HG03575 (cell line): ENCODE measurements around the gene EGR2.
A peak's percentile ranks its signal among the peaks of the same experiment; 100 is the strongest.
"Not testable (repeated sequence)": the region's sequence is repeated elsewhere in the genome, so short reads cannot be mapped to it uniquely, and the experiment has no call there.

ENCODE experiments used
- ATAC-seq: cut with Tn5 transposase; IDR thresholded peaks from one replicate; pipeline ENCODE4 v1.9.1; 2021; ENCODE audit not compliant: unreplicated experiment, insufficient number of reproducible peaks, low FRiP score; ENCODE audit errors: extremely low read depth

EGR2 gene

GRCh38 chr10:62803724-62804355 is 12.3 kb downstream of the EGR2 start:
- no peak for ATAC-seq

DNA sequence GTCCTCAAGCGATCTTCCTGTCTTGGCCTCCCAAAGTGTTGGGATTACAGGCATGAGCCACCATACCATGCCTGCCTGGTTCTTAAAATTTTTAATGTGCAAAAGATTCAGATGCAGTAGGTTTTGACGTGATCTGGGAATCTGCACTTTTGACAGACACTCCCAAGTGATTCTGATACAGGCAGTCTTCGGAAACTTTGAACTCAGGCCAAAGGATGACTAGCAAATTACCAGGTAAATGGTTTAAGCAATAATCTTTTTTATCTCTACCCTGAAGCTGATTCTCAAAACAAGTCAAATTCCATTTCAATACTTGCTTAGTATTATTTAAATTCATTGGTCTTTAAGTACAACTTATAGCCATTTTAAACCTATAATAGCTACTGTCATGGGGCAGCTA is 14.3 kb downstream of the EGR2 start:
- ATAC-seq, result no peak

GRCh38 chr10:62796896-62797295 is 19.3 kb downstream of the EGR2 start:
- no peak for ATAC-seq

DNA sequence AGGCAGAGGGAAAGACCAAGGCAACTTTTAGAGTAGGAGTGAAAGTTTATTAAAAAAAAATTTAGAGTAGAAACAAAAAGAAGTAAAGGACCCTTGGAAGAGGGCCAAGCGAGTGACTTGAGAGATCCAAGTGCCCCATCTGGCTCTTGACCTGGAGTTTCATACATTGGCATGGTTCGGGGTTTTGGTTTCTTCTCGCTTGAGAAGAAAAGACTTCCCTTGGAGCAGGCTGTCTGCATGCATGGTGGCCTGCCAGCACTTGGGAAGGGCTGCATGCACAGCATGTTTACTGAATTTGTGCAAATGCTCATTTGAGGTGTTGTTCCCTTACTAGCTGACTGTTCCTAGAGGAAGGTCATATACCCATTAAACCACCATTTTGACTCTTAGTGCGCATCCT is 20.4 kb downstream of the EGR2 start:
- ATAC-seq, result no peak

- no peak for ATAC-seq
Measured at GRCh38 chr10:62795100-62795499, 21.1 kb downstream of the EGR2 start.

- no peak for ATAC-seq
Measured at GRCh38 chr10:62794306-62794705, 21.9 kb downstream of the EGR2 start.

GRCh38 chr10:62792261-62792660 is 23.9 kb downstream of the EGR2 start:
- no peak for ATAC-seq

DNA sequence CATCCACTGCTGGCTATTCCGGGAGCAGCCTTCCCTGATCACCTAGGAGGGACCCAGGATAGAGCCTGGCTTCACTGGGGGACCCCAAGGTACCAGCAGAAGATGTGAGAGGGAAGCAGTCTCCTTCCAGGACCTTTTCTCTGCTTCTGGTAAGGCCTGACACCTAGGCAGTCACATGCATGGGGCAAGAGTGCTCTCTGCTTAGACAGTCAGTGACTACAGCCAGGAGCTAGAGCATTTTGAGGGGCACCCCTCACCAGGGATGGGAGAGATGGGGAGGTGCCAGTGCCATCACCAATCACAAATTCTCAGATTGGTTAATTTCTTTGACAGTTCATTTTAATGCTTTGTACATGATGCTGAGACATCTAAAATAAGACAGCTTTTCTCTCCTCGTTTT is 25.6 kb downstream of the EGR2 start:
- ATAC-seq, result no peak

- ATAC-seq, result no peak
Measured at GRCh38 chr10:62790019-62790555, 26.1 kb downstream of the EGR2 start.

DNA sequence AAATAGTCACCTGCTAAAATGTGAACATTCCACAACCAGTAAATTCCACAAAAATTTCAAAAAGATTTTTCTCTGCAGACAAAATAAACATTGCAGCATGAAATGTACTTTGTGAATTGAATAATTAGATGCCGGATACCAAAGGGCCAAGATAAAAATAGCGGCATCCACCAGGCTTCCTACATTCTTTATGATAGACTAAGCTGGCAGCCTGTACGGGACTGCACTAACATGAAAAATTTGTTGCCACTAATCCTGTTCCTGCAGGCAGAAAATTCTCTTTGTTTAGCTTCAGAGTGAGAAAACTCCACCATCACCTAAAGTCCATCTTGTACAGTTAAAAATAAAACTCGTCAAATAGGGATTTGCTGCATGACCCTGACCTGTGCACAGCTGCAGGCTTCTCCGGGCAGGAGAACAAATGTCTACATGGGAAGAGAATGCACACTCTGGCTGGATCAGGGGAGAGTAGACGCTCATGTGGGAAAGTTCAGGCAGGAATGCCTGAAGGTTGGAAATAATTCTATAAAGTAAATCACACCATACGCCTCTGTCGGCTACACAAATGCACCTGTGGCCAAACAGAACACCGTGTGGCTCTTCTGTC is 27.2 kb downstream of the EGR2 start:
- no peak for ATAC-seq

GRCh38 chr10:62788285-62788684 is 27.9 kb downstream of the EGR2 start:
- not testable (repeated sequence) for ATAC-seq

- not testable (repeated sequence) for ATAC-seq
Measured at GRCh38 chr10:62784537-62784936, 31.6 kb downstream of the EGR2 start.

DNA sequence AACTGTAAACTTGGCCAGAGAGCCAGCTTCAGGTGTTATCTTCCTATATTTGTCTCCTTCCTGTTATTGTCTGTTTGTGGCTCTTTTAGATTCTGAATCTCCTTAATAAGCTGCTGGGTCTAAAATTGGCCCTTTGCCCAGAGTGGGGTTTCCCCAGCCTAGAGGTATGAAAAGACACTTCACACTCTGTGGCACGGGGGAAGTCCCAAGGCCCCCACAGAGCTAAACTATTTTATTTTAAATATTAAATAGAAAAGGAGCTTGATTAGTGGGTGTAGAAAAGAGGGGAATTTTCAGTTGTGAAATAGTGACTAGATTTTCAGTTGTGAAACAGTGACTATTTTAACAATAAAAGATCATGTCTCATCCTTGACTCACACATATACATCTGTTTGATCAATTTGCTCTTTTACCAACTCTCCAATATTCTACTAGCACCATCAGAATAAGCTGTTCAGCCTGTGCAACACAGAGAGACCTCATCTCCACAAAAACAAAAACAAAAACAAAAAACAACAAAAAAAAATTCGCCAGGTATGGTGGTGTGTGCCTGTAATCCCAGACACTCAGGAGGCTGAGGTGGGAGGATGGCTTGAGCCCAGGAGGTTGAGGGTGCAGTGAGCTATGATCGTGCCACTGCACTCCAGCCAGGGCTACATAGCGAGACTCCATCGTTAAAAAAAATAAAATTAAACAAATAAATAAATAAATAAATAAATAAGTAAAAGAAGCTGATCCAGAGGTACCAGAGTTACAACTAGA is 36.5 kb downstream of the EGR2 start:
- peak; percentile 65 for ATAC-seq

DNA sequence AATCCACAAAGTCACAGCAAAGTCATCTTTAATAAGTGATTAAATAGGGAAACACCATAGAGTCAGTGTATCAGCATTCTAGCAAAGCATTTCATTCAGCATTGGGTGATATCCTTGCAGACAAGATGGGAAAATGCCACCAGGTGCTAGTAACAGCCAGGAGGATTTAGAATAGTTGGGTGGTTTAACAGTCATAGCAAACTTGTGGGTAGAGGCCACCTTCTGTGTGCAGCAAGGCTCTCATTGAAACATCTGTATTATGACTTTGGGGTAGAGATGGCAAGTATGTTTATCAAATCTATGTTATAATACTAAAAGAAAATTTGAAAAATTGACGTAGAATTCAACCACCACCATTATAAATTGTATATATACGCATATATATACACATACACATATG is 38.0 kb downstream of the EGR2 start:
- no peak for ATAC-seq

DNA sequence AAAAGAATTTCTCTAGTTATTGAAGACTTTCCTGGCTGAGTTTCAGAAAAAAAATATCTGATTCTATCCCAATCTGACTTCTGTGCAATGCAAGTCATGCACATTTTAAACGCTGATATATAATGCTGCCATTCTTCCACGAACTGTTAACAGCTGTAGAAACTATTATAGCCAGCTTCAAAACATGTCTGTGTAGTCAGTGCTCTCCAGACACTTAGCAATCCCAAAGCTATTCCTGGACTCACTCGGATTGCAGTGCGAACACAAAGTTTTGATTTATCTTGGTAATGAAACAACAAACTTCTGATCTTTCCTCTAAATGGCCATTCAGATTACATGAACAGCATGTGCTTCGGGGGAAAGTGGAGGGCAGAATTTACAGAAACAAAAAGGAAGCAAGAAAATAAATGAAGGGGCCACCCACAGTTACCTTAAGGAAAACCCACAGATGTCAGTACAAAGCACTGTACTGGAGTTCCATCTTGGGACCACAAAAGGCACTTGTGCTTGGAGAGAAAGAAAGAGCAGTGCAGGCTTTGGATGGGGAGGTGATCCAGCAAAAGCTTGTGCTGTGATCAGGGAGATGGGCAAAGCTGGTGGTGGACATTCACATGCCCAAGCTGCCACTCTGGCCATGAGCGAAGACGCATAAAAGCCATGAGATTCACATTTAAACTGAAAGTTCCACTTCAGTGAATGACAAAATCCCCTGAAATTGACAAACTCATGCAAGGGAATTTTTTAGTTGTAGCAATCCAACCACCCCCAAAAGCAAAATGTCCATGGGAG is 43.8 kb downstream of the EGR2 start:
- no peak for ATAC-seq

GRCh38 chr10:62769574-62770242 is 46.5 kb downstream of the EGR2 start:
- ATAC-seq, result no peak

GRCh38 chr10:62766386-62766785 is 49.8 kb downstream of the EGR2 start:
- ATAC-seq, result no peak

DNA sequence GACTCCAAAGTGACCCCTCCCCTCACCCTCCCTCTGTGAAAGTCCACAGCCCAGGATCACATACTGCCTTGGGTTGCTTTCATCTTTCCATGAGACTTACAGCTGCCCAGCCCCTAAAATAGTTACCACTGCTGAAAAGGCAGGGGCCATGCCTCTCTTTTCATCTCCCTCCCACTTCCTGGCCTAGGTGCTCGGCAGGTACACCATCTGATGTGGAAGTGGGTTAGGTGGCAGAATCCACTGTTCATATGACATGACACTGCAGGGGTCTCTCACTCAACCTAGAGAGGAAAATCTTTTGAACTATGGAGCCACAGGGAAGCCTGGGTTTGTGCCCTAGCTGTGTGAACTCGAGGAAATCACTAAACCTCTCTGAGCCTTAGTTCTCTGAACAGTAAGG is 50.4 kb downstream of the EGR2 start:
- ATAC-seq, result no peak

DNA sequence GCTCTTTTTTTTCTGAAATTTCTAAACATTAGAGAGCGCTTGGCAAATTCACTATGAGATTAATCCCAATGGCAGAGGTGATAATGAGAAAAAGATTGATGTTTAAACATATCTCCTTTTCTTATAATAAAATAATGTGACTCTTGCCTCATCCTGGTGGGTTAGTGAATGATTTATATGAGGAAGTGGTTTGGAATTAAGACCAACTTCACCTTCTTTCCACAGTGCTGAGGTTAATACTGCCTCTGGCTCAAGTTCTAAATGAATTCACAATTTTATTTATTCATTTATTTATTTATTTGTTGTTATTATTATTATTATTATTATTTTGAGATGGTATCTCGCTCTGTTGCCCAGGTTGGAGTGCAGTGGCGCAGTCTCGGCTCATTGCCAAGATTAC is 52.2 kb downstream of the EGR2 start:
- no peak for ATAC-seq
